ENCODE data around the gene KCNH2.

- TF ChIP-seq IRF2 (CRISPR knock-in tag; IDR thresholded peaks at IDR 0.05; ENCODE audit: borderline replicate concordance, low read depth) (no peak), HMGXB4 (CRISPR knock-in tag; IDR thresholded peaks at IDR 0.05) (no peak), MYBL2 (CRISPR knock-in tag; IDR thresholded peaks at IDR 0.05) (no peak), USF2 (CRISPR knock-in tag; IDR thresholded peaks at IDR 0.05) (no peak), RELA (CRISPR knock-in tag; IDR thresholded peaks at IDR 0.05; ENCODE audit: borderline replicate concordance) (no peak)
- TF ChIP-seq, protein P1, sequence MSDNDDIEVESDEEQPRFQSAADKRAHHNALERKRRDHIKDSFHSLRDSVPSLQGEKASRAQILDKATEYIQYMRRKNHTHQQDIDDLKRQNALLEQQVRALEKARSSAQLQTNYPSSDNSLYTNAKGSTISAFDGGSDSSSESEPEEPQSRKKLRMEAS (CRISPR knock-in tag; IDR thresholded peaks at IDR 0.05), result no peak
These were observed 27.4 kb upstream of the KCNH2 start for GRCh38 chr7:151005566-151005965.

All from WTC11 (cell line).